ENCODE results near the gene RPA4.
A peak's percentile ranks its signal among the peaks of the same experiment; 100 is the strongest.
"Not testable (repeated sequence)": the region's sequence is repeated elsewhere in the genome, so short reads cannot be mapped to it uniquely, and the experiment has no call there.

RPA4 gene

GRCh38 chrX:96843566-96843965, 40.1 kb upstream of the RPA4 start:
- TF ChIP-seq ZNF274 (IDR thresholded peaks at IDR 0.05; ENCODE audit: low read depth, low read length) (no peak), SUZ12 (IDR thresholded peaks at IDR 0.05; ENCODE audit: extremely low read depth, insufficient read depth, insufficient read length) (no peak), YY1 (IDR thresholded peaks at IDR 0.05; ENCODE audit: insufficient read depth, insufficient read length) (no peak)
- no peaks in the 10 kb centered on the region for H3K27me3 ChIP-seq (ENCODE audit: insufficient read depth, insufficient read length)
- DNase-seq (ENCODE audit: low read depth, low spot score), result no peak
- H3K4me1 ChIP-seq (ENCODE audit: insufficient read depth, insufficient read length), result no peaks in the 10 kb centered on the region
- no peak overlapping the region for H3K4me3 ChIP-seq (ENCODE audit: insufficient read length, low read depth)
- no peak overlapping the region for H3K9ac ChIP-seq (ENCODE audit: insufficient read length, low read depth)
- H3K36me3 ChIP-seq (ENCODE audit: insufficient read depth, insufficient read length, low read length), result no peaks in the 10 kb centered on the region
- H3K9me3 ChIP-seq (ENCODE audit: insufficient read depth, low read length), result no peaks in the 10 kb centered on the region

GRCh38 chrX:96846841-96847240, 36.9 kb upstream of the RPA4 start:
- TF ChIP-seq ZNF274 (IDR thresholded peaks at IDR 0.05; ENCODE audit: low read depth, low read length) (no peak), SUZ12 (IDR thresholded peaks at IDR 0.05; ENCODE audit: extremely low read depth, insufficient read depth, insufficient read length) (no peak)
- Histone ChIP-seq H3K9ac (ENCODE audit: insufficient read length, low read depth) (no peak overlapping the region), H3K4me3 (ENCODE audit: insufficient read length, low read depth) (no peak overlapping the region), H3K27me3 (ENCODE audit: insufficient read depth, insufficient read length) (no peaks in the 10 kb centered on the region), H3K36me3 (ENCODE audit: insufficient read depth, insufficient read length, low read length) (no peaks in the 10 kb centered on the region), H3K4me1 (ENCODE audit: insufficient read depth, insufficient read length) (no peaks in the 10 kb centered on the region), H3K9me3 (ENCODE audit: insufficient read depth, low read length) (no peaks in the 10 kb centered on the region)
- DNase-seq (ENCODE audit: low read depth, low spot score), result peak; percentile 20

- H3K9me3 ChIP-seq (ENCODE audit: insufficient read depth, low read length); DNase-seq (ENCODE audit: low read depth, low spot score); H3K27me3 ChIP-seq (ENCODE audit: insufficient read depth, insufficient read length); H3K36me3 ChIP-seq (ENCODE audit: insufficient read depth, insufficient read length, low read length); H3K4me1 ChIP-seq (ENCODE audit: insufficient read depth, insufficient read length); H3K4me3 ChIP-seq (ENCODE audit: insufficient read length, low read depth); H3K9ac ChIP-seq (ENCODE audit: insufficient read length, low read depth): not testable (repeated sequence)
Observed at GRCh38 chrX:96859422-96859821, 24.3 kb upstream of the RPA4 start.

- no peak for DNase-seq (ENCODE audit: low read depth, low spot score)
- no peaks in the 10 kb centered on the region for H3K27me3 ChIP-seq (ENCODE audit: insufficient read depth, insufficient read length)
- no peak overlapping the region for H3K4me3 ChIP-seq (ENCODE audit: insufficient read length, low read depth)
- H3K36me3 ChIP-seq (ENCODE audit: insufficient read depth, insufficient read length, low read length), result no peaks in the 10 kb centered on the region
- no peaks in the 10 kb centered on the region for H3K9me3 ChIP-seq (ENCODE audit: insufficient read depth, low read length)
- TF ChIP-seq YY1 (IDR thresholded peaks at IDR 0.05; ENCODE audit: insufficient read depth, insufficient read length) (no peak), ZNF274 (IDR thresholded peaks at IDR 0.05; ENCODE audit: low read depth, low read length) (no peak), SUZ12 (IDR thresholded peaks at IDR 0.05; ENCODE audit: extremely low read depth, insufficient read depth, insufficient read length) (no peak)
- no peaks in the 10 kb centered on the region for H3K4me1 ChIP-seq (ENCODE audit: insufficient read depth, insufficient read length)
- H3K9ac ChIP-seq (ENCODE audit: insufficient read length, low read depth), result no peak overlapping the region
Observed at GRCh38 chrX:96861218-96861617, 22.5 kb upstream of the RPA4 start.

GRCh38 chrX:96861661-96862060, 22.0 kb upstream of the RPA4 start:
- no peak overlapping the region for H3K9ac ChIP-seq (ENCODE audit: insufficient read length, low read depth)
- H3K4me1 ChIP-seq (ENCODE audit: insufficient read depth, insufficient read length), result no peaks in the 10 kb centered on the region
- H3K9me3 ChIP-seq (ENCODE audit: insufficient read depth, low read length), result no peaks in the 10 kb centered on the region
- DNase-seq (ENCODE audit: low read depth, low spot score), result no peak
- no peaks in the 10 kb centered on the region for H3K36me3 ChIP-seq (ENCODE audit: insufficient read depth, insufficient read length, low read length)
- no peaks in the 10 kb centered on the region for H3K27me3 ChIP-seq (ENCODE audit: insufficient read depth, insufficient read length)
- TF ChIP-seq SUZ12 (IDR thresholded peaks at IDR 0.05; ENCODE audit: extremely low read depth, insufficient read depth, insufficient read length) (no peak), ZNF274 (IDR thresholded peaks at IDR 0.05; ENCODE audit: low read depth, low read length) (no peak), YY1 (IDR thresholded peaks at IDR 0.05; ENCODE audit: insufficient read depth, insufficient read length) (no peak)
- H3K4me3 ChIP-seq (ENCODE audit: insufficient read length, low read depth), result no peak overlapping the region

- no peaks in the 10 kb centered on the region for H3K4me1 ChIP-seq (ENCODE audit: insufficient read depth, insufficient read length)
- H3K9ac ChIP-seq (ENCODE audit: insufficient read length, low read depth), result no peak overlapping the region
- no peak for TF ChIP-seq YY1 (IDR thresholded peaks at IDR 0.05; ENCODE audit: insufficient read depth, insufficient read length)
- TF ChIP-seq SUZ12 (IDR thresholded peaks at IDR 0.05; ENCODE audit: extremely low read depth, insufficient read depth, insufficient read length), result no peak
- no peak for TF ChIP-seq ZNF274 (IDR thresholded peaks at IDR 0.05; ENCODE audit: low read depth, low read length)
- no peaks in the 10 kb centered on the region for H3K36me3 ChIP-seq (ENCODE audit: insufficient read depth, insufficient read length, low read length)
- H3K27me3 ChIP-seq (ENCODE audit: insufficient read depth, insufficient read length), result no peaks in the 10 kb centered on the region
- H3K9me3 ChIP-seq (ENCODE audit: insufficient read depth, low read length), result no peaks in the 10 kb centered on the region
- no peak for DNase-seq (ENCODE audit: low read depth, low spot score)
- H3K4me3 ChIP-seq (ENCODE audit: insufficient read length, low read depth), result no peak overlapping the region
Observed at GRCh38 chrX:96884027-96884426, 319 bp downstream of the RPA4 start.

- H3K27me3 ChIP-seq (ENCODE audit: insufficient read depth, insufficient read length), result no peaks in the 10 kb centered on the region
- no peak overlapping the region for H3K9ac ChIP-seq (ENCODE audit: insufficient read length, low read depth)
- no peak for DNase-seq (ENCODE audit: low read depth, low spot score)
- no peaks in the 10 kb centered on the region for H3K9me3 ChIP-seq (ENCODE audit: insufficient read depth, low read length)
- H3K4me3 ChIP-seq (ENCODE audit: insufficient read length, low read depth), result no peak overlapping the region
- H3K4me1 ChIP-seq (ENCODE audit: insufficient read depth, insufficient read length), result no peaks in the 10 kb centered on the region
- TF ChIP-seq ZNF274 (IDR thresholded peaks at IDR 0.05; ENCODE audit: low read depth, low read length), result no peak
- no peak for TF ChIP-seq SUZ12 (IDR thresholded peaks at IDR 0.05; ENCODE audit: extremely low read depth, insufficient read depth, insufficient read length)
- TF ChIP-seq YY1 (IDR thresholded peaks at IDR 0.05; ENCODE audit: insufficient read depth, insufficient read length), result no peak
- H3K36me3 ChIP-seq (ENCODE audit: insufficient read depth, insufficient read length, low read length), result no peaks in the 10 kb centered on the region
Observed at GRCh38 chrX:96889726-96890125, 6.0 kb downstream of the RPA4 start.

- no peak for DNase-seq (ENCODE audit: low read depth, low spot score)
- Histone ChIP-seq H3K4me1 (ENCODE audit: insufficient read depth, insufficient read length) (no peaks in the 10 kb centered on the region), H3K9ac (ENCODE audit: insufficient read length, low read depth) (no peak overlapping the region), H3K27me3 (ENCODE audit: insufficient read depth, insufficient read length) (no peaks in the 10 kb centered on the region), H3K9me3 (ENCODE audit: insufficient read depth, low read length) (no peaks in the 10 kb centered on the region), H3K4me3 (ENCODE audit: insufficient read length, low read depth) (no peak overlapping the region), H3K36me3 (ENCODE audit: insufficient read depth, insufficient read length, low read length) (no peaks in the 10 kb centered on the region)
- no peak for TF ChIP-seq ZNF274 (IDR thresholded peaks at IDR 0.05; ENCODE audit: low read depth, low read length)
- TF ChIP-seq SUZ12 (IDR thresholded peaks at IDR 0.05; ENCODE audit: extremely low read depth, insufficient read depth, insufficient read length), result no peak
- TF ChIP-seq YY1 (IDR thresholded peaks at IDR 0.05; ENCODE audit: insufficient read depth, insufficient read length), result no peak
Observed at GRCh38 chrX:96906741-96907140, 23.0 kb downstream of the RPA4 start.

Data from NT2/D1 (cell line).